GM18870 (cell line): ENCODE results near the gene CCDC9B.

Experiments
- ATAC-seq: cut with Tn5 transposase; IDR thresholded peaks from one replicate; pipeline ENCODE4 v1.9.1; 2021; ENCODE audit warnings: moderate library complexity; ENCODE audit not compliant: unreplicated experiment

The CCDC9B gene

GRCh38 chr15:40345867-40346578 lies 5.3 kb upstream of the CCDC9B start:
- ATAC-seq: no peak

- ATAC-seq: no peak
These were observed 4.6 kb upstream of the CCDC9B start for GRCh38 chr15:40345225-40345866.

GRCh38 chr15:40344631-40345120 lies 3.9 kb upstream of the CCDC9B start:
- ATAC-seq: no peak

- ATAC-seq: no peak
These were observed 3.5 kb upstream of the CCDC9B start for GRCh38 chr15:40344217-40344616.

GRCh38 chr15:40343512-40343911 lies 2.8 kb upstream of the CCDC9B start:
- no peak for ATAC-seq

GRCh38 chr15:40342416-40343320 lies 1.9 kb upstream of the CCDC9B start:
- no peak for ATAC-seq

- ATAC-seq: no peak
These were observed 550 bp downstream of the CCDC9B start for GRCh38 chr15:40340038-40340739.

- ATAC-seq: no peak
These were observed 1.2 kb downstream of the CCDC9B start for GRCh38 chr15:40339621-40339945.

- no peak for ATAC-seq
These were observed 1.7 kb downstream of the CCDC9B start for GRCh38 chr15:40338921-40339620.

- ATAC-seq: no peak
These were observed 2.6 kb downstream of the CCDC9B start for GRCh38 chr15:40338041-40338657.

GRCh38 chr15:40337597-40337996 lies 3.1 kb downstream of the CCDC9B start:
- no peak for ATAC-seq

- ATAC-seq: no peak
These were observed 4.0 kb downstream of the CCDC9B start for GRCh38 chr15:40336744-40337122.

GRCh38 chr15:40335938-40336743 lies 4.6 kb downstream of the CCDC9B start:
- ATAC-seq: no peak

GRCh38 chr15:40334941-40335795 lies 5.6 kb downstream of the CCDC9B start:
- no peak for ATAC-seq

GRCh38 chr15:40334541-40334940 lies 6.2 kb downstream of the CCDC9B start:
- ATAC-seq: no peak

- no peak for ATAC-seq
These were observed 6.7 kb downstream of the CCDC9B start for GRCh38 chr15:40333922-40334492.

GRCh38 chr15:40332113-40332781 lies 8.5 kb downstream of the CCDC9B start:
- no peak for ATAC-seq
